Smooth muscle cell of the brain vasculature (primary cell): ENCODE results near the gene TENM4.
"Not testable (repeated sequence)": the region's sequence is repeated elsewhere in the genome, so short reads cannot be mapped to it uniquely, and the experiment has no call there.

Experiments used
- DNase-seq: peaks from one replicate; pipeline ENCODE4 v3.0.0-alpha.2; 2012; ENCODE audit warnings: low read depth, low spot score

TENM4 gene

GRCh38 chr11:78978831-78979230, 462.0 kb downstream of the TENM4 start:
- no peak for DNase-seq

GRCh38 chr11:78977848-78978247, 463.0 kb downstream of the TENM4 start:
- DNase-seq: not testable (repeated sequence)

DNA sequence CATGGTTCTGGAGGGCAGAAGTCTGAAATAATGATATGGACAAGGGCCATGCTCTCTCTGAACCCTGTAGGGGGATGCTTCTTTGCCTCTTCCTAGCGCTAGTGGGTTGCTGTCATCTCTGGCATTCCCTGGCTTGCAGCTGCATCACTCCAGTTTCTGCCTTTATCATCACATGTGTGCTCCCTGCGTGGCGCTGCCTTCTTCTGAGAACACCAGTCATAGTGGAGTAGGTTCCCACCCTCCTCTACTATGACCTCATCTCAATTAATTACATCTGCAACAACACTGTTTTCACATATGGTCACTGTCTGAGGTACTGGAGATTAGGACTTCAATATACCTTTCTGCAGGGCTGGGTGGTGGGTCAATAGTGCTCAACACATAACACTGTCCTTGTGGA, 463.8 kb downstream of the TENM4 start:
- DNase-seq: no peak

GRCh38 chr11:78975081-78975480, 465.7 kb downstream of the TENM4 start:
- no peak for DNase-seq

DNA sequence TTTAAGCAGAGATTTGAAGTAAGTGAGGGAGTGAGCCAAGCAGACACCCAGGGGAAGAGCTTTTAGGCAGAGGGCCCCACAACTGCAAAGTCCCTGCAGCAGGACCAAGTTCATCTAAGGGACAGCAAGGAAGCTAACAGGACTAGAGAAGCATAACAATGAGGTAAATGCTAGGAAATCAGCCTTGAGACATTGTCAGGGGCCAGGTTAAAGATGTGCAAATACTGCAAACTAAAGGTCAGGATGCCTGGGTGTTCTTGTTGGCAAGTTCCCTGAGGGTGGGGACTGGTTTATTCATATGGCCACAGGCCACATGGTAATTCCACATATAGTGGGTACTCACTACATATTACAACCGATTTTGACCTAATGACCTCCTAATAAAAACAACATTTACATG, 467.0 kb downstream of the TENM4 start:
- DNase-seq: no peak

GRCh38 chr11:78972590-78972989, 468.2 kb downstream of the TENM4 start:
- DNase-seq: no peak

- DNase-seq: no peak
Measured at GRCh38 chr11:78972177-78972576, 468.7 kb downstream of the TENM4 start.

- DNase-seq: no peak
Measured at GRCh38 chr11:78967811-78968210, 473.0 kb downstream of the TENM4 start.

DNA sequence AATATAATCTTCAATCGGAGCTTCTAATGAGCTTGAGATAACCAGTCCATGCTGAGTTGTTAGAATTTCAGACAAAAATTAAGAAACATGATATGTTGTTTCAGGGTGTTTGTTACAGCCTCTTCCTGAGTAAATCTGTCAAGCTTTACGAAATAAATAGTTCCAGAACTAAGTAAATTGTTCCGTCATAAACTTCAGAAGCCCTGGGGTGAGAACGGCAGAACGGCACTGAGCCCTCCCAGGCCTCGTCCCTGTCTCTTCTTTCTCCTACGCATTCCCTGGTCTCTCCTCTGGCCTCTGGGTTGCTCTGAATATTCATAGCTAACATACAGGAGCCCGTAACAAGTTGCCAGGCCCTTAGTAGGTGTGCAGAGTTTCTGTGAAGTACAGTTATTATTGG, 475.4 kb downstream of the TENM4 start:
- no peak for DNase-seq

GRCh38 chr11:78961937-78962701, 478.7 kb downstream of the TENM4 start:
- DNase-seq: no peak

GRCh38 chr11:78961247-78961646, 479.6 kb downstream of the TENM4 start:
- DNase-seq: no peak

- DNase-seq: no peak
Measured at GRCh38 chr11:78958444-78958843, 482.4 kb downstream of the TENM4 start.

DNA sequence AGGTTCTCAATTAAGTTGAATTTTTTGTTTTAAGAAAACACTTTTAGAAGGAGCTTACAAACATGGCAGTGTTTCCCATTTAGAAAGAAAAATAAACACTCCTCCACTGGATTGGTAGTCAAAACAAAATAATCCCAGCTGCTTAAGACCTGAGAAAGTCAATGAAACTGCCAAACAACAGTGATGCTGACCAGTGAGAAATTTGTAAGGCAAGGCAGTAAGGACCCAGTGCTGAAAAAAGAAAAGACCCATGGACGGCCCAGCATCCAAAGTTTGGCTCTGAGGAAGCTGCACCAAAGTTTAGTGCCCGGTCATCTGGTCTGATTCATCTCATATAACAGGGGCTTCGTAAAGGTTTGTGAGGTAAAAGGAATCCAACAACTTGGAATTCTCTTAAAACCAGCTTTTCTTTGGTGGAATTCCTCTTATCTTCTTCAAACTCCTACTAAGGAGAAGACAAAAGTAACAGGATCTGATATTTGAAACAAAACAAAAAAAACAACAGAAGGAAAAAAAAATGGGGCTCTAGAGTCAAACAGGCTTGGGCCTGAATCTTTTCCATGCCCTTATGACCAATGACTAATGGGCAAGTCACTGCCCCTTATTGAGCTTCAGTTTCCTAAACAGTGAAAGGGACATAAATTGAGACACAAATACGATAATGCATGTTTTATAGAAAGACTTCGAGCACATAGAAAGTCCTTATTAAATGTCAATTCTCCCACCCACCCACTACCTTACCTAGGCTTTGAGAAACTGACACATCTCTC, 483.2 kb downstream of the TENM4 start:
- peak; percentile 36 for DNase-seq

- DNase-seq: no peak
Measured at GRCh38 chr11:78954696-78955095, 486.1 kb downstream of the TENM4 start.

DNA sequence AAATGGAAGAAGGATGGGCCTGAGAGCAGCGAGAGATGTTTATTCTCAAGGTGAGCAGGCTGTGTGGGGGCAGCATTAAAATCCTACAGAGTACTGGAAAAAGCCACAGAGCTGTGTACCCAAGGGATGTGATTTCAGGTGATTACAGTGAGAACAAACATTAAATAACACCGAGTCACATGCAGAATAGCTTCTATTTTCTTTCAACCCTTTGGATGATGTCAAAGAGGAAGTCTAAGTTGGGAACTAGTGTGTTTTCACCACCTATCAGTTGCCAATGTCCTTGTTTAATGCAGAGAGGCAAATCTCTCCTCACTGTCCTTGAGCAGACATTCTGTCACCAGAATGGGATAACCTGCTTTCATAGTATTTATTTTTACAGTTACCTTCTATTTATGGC, 486.6 kb downstream of the TENM4 start:
- no peak for DNase-seq

DNA sequence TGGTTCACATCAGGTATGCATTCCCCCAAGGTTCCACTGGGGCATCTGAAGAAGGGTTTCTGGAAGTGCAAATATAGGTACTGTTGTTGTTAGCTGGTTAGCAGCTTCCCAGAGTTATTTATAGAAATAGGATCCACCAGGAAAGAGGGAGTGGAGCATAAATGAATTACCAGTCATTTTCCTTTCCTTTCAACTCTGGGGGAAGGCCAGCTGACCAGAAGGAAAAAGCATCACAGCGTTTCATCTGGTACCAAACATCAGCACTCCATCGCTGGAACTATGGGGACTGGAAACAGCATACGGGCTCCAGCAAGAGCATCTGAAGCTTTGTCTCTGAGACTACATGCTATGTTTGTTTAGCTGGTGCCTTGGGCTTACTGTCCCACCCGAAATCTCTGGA, 487.9 kb downstream of the TENM4 start:
- DNase-seq: no peak

GRCh38 chr11:78952175-78952574, 488.7 kb downstream of the TENM4 start:
- no peak for DNase-seq

DNA sequence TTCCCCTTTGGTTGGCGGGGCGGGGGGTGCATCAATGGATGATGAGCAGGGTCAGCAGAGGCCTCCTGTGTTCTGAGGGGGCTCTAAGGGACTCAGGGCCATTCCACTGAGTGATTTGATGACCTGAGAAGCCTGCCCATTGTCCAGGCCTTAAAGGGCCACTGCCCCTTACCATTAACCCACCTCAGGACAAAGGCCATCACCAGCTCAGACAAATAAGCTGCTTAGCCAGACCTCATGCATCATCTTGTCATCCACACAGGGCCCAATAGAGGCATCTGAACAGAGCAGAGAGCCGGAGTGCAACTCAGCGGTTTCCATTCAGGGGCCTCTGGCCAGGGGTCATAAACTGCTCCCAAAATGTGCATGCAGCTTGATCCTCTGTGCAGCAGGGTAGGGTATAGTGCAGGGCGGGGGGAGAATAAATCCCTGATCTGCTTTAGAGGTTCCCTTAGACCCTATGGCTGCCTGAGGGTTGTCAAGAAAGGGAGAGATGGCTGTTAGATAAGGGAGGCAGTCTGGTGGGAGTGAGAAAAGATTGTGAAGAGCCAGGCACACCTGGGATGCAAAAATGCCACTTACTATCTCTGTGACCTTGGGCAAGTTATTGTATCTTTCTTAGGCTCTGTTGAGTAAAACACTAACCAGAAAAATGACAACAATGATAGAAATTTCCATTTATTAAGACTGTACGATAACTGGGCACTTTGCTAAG, 490.7 kb downstream of the TENM4 start:
- DNase-seq: no peak

DNA sequence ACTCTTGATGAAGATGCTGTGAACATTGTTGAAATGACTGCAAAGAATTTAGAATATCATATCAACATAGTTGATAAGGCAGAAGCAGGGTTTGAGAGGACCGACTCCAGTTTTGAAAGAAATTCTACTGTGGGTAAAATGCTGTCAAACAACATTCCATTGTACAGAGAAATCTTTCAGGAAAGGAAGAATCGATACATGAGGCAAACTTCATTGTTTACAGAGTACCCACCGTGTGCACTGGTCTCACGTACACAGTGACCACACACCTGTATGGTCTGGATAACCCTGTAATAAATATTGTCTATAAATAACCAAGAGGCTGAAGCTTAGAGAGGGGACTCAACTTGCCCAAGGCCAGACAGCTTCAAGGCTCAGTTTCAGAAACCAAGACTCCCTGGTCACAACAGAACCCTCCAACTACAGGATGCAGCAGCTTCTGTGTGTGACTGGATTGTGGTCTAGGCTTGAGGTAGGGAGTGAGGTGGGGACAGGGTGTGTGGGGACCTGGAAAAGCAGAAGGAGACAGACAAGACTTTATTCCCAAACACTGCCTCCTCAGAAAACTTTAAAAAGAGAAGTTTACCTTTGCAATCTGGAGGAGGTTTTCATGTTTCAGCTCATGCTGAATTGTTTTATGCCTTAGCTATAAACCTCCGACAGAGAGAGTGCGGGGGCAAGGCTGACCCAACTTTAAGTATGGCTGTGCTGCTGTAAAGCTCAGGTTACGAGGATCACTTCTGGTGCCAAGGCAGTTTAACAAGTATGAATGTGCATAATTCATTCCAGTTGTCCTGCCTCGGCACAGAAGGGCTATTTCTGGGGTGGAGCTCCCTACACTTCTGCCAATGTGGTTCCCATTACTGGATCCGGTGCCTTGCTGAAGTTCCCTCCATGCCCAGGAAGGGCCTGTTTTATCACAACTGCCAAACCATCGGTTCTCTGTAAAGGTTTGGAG, 493.6 kb downstream of the TENM4 start:
- DNase-seq: no peak

DNA sequence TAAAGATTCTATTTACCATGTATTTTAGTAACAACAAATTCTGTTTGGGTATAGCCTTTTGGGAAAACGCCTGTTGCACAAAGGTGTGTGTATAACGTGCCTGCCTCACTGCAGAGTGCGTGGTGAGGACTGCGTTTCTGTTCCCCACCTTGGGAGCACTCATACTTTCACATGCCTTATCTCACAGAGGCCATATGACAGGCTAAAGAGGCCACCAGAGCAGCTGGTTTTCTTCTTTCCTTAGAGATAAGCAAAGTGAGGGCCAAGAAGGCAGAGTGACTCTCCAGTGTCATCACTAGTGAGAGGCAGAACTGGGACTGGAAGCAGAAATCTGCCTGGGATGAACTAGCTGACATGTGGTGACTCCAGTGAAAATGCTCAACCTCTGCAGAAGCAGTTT, 497.0 kb downstream of the TENM4 start:
- DNase-seq: no peak

DNA sequence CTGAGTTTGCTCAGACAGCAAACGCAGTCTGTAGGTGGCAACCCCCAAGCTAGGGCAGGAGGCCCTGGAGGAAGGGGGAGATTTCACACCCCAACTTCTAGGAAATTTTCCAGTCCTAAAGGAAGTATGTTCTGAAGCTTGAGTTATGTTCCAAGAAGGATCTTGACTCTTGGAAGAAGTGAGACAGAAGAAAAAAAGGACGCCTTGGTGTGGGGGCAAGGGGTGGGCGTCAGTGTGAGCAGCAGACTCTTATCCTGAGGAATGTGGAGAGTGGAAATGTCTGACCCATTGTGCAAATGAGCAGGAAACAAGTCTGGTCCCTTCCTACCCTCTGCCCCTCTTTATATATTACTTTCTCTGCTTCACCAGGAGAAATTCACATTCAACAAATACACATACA, 497.7 kb downstream of the TENM4 start:
- DNase-seq: no peak
